HUDEP-2 (cell line): ENCODE measurements around the gene DMXL1.

ENCODE experiments used
- DNase-seq, 76 experiments: peaks; one replicate each; lab custom pipeline; 2025; ENCODE audit not compliant: unreplicated experiment in 76 of 76; lab: John Stamatoyannopoulos, UW

DMXL1 gene

GRCh38 chr5:119070828-119071560, at the start of gene DMXL1:
Gene DMXL1 (plus strand): TSS chr5:119071087. CDS start chr5:119071570, 483 bp downstream.
- peak; percentile 56 to 99 (median 98) for DNase-seq

DNA sequence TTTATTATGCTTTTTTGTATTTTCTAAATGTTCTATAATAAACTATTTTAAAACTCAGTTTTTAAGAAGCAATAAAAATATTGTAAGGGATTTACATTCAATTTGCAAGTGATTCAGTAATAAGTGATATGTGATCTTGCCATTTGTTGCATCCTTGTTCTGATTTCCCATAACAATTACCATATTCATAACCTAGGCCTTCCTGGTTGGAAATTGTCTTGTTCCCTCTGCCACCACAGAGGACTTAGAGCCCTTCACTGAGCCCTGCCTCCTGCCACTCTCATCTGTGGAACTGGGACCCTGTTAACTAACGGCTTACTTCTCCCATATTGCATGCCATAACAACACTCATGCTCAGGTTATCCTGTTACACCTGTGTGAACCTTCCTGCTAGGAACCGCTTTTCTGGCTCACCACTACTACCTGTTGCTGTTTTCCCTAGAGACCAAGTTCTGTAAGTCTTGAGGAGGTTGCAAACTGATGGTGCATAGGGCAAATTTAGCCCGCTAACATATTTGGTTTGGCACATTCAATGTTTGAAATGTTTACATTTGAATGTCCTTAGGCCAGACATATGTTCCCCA, 49.6 kb upstream of the DMXL1 start:
- DNase-seq: no peak

- DNase-seq: peak in 11 of 76 experiments; percentile 1 to 25 (median 3)
Observed at GRCh38 chr5:119022017-119022745, 48.7 kb upstream of the DMXL1 start.

DNA sequence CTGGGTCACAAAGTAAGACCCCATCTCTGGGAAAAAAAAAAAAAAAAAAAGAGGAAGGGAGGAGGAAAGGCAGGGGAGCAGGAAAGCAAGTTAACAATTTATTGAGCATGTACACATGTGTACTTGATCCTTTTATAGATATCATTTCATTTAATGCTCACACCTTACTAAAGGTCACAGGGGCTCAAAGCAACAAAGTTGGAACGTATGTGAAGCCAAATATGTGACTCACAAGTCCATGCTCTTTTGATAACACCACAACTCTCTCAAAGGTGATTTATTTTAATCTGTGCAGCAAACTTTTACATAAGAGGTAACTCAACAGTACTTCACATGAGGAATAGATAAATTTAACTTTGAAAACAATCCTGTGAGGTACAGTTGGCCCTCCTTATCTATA, 48.1 kb upstream of the DMXL1 start:
- DNase-seq: no peak

GRCh38 chr5:119028575-119028974, 42.3 kb upstream of the DMXL1 start:
- no peak for DNase-seq

- DNase-seq: no peak
Observed at GRCh38 chr5:119031011-119031886, 39.6 kb upstream of the DMXL1 start.

- no peak for DNase-seq
Observed at GRCh38 chr5:119031905-119032304, 39.0 kb upstream of the DMXL1 start.

- no peak for DNase-seq
Observed at GRCh38 chr5:119032656-119033055, 38.2 kb upstream of the DMXL1 start.

GRCh38 chr5:119033135-119033534, 37.8 kb upstream of the DMXL1 start:
- DNase-seq: no peak

- DNase-seq: peak in 1 of 76 experiments; percentile 3
Observed at GRCh38 chr5:119036101-119036762, 34.7 kb upstream of the DMXL1 start.

GRCh38 chr5:119037496-119038215, 33.2 kb upstream of the DMXL1 start:
- DNase-seq: no peak

- no peak for DNase-seq
Observed at GRCh38 chr5:119048246-119048645, 22.6 kb upstream of the DMXL1 start.

- no peak for DNase-seq
Observed at GRCh38 chr5:119049824-119050449, 20.9 kb upstream of the DMXL1 start.

- no peak for DNase-seq
Observed at GRCh38 chr5:119054101-119054500, 16.8 kb upstream of the DMXL1 start.

- DNase-seq: no peak
Observed at GRCh38 chr5:119055294-119055693, 15.6 kb upstream of the DMXL1 start.

DNA sequence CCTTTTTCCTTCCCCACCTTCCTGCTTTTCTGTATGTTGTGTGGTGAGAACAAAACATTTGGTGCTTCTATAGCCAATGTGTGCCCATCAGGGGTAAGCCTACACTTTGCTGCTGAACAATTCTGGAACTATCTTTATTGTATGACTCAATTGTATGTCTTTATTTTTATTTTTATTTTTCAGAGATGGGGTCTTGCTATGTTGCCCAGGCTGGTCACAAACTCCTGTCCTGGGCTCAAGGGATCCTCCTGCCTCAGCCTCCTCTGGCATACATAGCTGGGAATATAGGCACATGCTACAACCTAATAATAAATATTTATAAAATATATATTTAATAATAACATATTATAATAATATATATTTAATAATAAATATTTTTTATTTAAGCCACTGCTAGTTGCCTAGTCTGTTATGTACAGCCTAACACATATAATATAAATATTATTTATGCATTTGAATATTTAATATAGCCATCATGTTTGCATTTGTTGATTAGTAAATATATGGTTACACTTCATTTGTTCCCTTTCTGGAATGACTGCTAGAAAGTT, 11.8 kb upstream of the DMXL1 start:
- no peak for DNase-seq

- DNase-seq: peak in 67 of 76 experiments; percentile 4 to 79 (median 37)
Observed at GRCh38 chr5:119059740-119060255, 11.1 kb upstream of the DMXL1 start.

DNA sequence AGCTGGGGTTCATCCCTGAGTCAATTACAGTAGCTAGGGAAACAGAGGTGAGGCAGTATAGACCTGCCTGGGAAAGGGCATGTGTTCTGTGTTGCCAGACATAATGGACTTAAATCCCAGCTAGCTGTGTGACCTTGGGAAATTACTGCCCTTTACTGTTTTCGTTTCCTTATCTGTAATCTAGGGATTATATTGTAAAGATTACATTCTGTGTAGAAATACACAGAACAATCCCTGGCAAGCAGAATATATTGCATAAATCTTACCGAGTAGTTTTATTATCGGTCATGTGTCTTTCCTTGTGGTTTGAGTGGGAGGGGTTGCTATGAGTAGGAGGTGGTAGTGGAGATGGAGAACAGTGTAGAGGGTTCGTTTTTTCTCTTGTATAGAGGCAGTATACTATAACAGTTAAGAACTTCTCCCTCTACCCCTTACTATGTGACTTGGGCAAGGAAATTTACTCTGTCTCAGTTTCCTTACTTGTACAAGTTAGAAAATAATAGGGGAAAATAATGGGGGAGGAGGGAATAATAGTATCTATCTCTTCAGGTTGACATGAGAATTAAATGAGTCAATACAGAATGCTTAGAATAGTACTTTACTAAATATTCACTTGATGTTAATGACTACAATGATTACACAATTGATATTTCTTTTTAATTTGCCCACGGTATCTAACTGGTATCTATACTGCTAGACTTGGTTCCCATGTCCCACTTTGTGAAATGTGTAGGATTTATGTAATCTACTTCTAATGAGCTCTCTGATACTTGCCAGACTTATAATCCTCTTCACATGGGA, 7.1 kb upstream of the DMXL1 start:
- DNase-seq: peak in 33 of 76 experiments; percentile 2 to 70 (median 29)
